T-helper 22 cell (primary cell): Measurements from ENCODE around the gene PDXP.
"Not testable (repeated sequence)": the region's sequence is repeated elsewhere in the genome, so short reads cannot be mapped to it uniquely, and the experiment has no call there.

Experiments used
- DNase-seq: peaks from one replicate; pipeline ENCODE4 v3.0.0-alpha.2; 2020; ENCODE audit warnings: low read depth

PDXP gene

DNA sequence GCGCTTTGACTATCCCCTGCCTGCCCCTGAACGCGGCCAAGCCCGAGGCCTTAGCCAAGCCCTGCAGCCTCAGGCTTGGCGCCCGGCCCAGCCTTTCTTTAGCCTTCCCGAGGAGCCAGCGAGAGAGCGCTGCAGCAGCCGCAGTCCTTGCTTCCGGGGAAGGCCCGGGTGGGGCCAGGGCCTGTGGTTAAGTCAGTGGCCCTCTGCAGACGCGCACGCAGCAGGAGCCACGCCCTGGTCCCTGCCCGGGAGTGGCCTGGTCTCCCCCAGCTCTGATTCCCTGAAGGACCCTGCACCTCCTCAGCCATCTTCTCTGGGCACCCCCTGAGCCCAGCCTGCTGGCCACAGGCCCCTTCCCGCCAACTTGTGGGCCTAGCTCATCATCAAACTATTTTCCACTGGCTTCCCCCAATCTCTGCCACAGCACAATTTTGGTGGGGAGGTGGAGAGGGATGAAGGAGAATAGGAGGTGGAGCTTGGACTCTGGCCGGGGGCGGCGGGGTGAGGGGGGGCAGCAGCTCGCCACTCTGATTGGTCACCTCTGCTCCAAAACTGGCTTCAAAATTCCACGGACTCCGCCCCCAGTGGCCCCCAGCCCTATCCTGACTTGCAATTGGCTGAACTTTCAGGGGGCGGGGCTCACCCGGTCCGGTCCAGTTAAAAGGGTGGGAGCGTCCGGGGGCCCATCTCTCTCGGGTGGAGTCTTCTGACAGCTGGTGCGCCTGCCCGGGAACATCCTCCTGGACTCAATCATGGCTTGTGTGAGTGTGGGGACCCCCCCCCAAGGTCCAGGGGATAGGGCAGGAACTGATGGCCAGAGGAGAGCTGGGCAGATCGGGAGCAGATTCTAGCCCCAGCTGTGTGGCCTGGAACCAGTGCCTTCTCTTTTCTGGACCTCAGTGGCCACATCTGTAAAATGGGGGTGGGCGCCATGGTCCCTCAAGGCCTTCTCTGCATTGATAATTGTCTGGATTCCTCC is 16.7 kb downstream of the PDXP start, which contains the start of gene LGALS1:
LGALS1 (plus strand) TSS at position 686 of the 979 bp plus-strand sequence; CDS start at position 753, 67 bp downstream.
- peak; percentile 50 for DNase-seq

DNA sequence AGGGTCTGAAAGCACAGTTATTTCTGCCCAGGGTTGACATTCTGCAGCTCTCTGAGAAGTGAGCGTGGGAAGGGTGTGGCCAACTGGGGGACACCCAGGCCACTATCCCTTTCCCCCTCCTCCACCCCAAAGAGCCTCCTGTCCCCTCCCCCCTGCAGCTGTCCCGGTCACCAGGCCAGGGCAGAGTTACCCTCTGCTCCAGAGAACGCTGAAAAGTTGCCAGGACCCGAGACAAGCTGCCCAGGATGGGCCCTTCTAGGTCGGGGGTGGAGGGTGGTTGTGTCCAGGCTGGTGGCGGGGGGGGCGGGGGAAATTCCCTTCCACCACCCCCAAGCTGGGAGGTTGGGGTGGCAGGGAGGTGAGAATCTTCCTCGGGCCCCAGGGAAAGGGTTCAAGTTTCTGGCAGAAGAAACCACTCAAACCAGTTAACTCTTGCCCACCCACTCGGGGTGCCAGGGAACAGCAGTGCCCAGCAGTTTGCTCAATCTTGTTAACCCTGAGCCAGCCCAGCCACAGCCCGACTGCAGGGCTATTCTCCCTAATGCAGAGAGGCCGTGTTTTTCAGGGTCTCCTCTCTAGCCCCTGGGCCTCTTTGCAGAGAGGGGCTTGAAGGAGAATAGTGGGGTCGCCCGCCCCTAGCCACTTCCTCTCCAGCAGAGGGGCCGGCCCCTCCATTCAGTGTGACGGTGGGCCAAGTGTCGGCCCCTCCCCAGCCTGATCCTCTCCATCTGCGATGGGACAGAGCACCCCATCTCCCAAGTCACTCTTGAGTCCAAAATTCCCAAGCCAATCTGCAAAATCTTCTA is 17.6 kb downstream of the PDXP start:
- no peak for DNase-seq

DNA sequence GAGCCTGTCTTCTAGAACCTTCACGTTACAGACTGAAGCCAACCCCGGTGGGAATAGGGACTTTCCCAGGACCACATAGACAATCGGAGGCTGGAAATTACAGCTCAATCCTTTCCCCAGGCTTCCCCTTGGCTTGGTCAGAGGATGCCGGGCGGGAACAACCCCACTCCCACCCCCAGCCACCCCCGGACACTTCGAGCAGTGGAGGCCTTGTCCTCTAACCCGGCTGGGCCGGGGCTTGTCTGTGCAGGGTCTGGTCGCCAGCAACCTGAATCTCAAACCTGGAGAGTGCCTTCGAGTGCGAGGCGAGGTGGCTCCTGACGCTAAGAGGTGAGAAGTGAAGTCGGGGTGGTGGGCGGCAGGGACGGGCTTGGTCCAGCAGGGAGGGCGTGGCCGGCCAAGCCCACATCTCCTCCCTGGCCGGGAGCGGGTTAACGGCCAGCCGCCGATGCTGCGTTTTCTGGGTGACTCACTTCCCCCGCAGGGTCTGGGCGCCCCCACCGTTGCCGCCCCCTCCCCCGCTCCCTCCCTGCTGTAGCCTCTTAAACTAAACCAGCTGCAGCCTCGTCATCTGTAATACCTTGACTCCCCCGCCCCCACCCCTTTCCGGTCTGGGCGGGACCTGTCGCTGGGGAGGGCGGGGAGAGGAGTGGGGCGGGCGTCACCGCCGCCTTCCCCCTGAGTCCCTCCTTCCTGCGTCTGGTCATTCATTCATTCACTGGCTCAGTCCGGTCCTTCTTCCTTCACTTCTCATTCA is 18.4 kb downstream of the PDXP start:
- peak; percentile 91 for DNase-seq

DNA sequence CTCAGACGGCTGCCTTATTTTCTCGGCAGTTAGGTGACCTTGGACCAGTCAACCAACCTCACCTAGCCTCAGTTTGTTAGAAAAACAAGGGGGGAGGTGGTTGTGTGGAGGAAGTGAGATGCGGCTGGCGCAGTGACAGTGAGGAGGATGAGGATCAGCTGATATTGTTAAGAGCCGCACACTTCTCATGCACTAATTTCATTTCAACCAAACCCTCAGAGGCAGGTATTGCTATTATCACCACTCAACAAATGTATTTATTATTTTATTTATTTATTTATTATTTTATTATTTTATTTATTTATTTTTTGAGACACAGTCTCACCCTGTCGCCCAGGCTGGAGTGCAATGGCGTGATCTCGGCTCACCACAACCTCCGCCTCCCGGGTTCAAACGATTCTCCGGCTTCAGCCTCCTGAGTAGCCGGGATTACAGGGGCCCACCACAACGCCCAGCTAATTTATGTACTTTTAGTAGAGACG is 19.0 kb downstream of the PDXP start:
- DNase-seq = no peak

- DNase-seq = no peak
Observed at GRCh38 chr22:37678372-37678771, 19.8 kb downstream of the PDXP start.

- no peak for DNase-seq
Observed at GRCh38 chr22:37679670-37680069, 21.1 kb downstream of the PDXP start.

- DNase-seq = no peak
Observed at GRCh38 chr22:37680191-37680851, 21.8 kb downstream of the PDXP start.

- DNase-seq = no peak
Observed at GRCh38 chr22:37681001-37681424, 22.5 kb downstream of the PDXP start.

GRCh38 chr22:37681556-37682049 is 23.1 kb downstream of the PDXP start:
- peak; percentile 43 for DNase-seq

DNA sequence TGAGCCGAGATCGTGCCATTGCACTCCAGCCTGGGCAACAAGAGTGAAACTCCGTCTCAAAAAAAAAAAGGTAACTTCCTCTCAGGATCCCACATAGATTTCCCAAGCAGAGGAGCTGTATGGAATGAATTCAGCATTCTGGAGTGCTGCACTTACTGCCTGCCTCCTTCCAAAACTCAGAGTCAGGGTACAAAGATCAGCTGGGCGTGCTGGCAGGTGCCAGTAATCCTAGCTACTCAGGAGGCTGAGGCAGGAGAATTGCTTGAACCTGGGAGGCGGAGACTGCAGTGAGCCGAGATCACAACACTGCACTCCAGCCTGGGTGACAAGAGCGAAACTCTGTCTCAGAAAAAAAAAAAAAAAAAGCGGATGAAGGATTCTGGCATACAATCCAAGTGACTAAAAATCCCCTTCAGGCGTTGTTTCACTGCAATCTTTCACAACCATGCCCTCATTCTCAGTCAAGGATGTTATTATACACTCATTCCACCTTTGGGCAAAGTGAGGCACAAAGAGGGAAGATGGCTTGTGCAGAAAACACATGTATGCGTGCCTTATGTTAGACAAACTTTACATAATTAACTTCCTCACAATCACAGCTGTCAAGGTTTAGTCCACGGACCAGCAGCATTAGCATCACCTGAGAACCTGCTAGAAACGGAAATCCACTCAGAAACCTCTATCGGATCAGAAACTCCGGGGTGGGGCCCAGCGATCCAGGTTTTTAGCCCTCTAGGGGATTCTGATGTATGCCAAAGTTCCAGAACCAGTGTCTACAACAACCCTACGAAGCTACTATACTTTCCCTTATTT is 26.5 kb downstream of the PDXP start:
- DNase-seq = no peak

DNA sequence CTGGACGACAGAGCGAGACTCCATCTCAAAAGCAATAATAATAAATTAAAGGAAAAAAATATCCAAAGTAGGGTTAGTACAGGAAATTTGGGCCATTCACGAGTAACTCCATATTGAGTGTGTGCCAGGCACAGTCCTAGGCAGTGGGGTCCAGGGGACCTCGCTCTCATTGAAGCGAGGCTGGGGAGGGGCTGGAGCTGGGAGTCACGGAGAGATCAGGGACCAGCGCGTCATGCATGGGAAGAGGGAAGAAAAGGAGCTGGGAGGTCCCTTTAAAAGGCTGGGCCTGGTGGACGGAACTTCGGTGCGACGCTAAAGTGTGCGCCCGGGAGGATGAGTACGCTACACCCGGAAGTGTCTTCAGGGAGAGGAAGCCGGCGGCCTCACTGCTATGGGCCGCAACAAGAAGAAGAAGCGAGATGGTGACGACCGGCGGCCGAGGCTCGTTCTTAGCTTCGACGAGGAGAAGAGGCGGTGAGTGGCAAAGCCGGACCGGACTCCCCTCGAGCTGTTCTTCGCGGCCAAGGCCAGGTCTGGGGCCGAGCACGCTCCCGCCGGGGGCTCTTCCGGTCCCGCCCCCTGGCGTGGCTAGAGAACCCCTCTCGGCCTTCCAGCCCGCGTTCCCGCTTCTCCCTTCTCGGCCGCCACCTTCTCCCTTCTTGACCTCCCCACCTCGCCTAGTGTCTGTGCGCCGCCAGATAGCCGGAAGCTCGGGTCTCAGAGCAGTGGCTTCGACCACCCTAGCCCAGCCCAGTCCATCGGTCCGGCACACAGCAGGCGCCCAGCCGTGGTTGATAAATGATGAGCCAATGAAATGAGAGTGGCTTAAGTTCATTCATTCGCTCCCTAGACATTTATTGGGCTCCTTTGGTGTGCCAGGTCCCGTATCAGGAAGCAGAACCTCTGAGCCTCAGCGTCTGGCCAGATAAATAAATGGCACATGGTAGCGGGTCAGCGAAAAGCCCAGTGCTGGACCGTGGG is 27.8 kb downstream of the PDXP start, which contains the start of gene NOL12:
NOL12 (plus strand) TSS at position 342 of the 981 bp plus-strand sequence; CDS start at position 392, 50 bp downstream.
- DNase-seq = peak; percentile 55

DNA sequence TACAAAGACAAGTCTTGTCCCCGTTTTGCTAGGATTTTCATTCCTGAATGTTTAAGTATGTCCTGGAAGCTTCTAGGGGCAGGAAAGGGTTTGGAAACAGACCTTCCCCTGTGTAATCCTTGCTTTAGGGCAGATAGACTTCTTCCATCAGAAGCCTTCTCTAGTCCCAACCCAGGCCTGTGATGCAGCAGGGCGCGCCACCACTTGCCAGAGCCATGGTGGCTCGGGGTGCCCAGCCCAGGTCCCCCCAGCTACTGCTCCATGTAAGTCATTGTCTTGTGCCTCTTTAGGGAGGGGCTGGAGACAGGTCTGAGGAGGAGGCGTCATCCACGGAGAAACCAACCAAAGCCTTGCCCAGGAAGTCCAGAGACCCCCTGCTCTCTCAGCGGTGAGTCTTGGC is 31.9 kb downstream of the PDXP start:
- DNase-seq = no peak

DNA sequence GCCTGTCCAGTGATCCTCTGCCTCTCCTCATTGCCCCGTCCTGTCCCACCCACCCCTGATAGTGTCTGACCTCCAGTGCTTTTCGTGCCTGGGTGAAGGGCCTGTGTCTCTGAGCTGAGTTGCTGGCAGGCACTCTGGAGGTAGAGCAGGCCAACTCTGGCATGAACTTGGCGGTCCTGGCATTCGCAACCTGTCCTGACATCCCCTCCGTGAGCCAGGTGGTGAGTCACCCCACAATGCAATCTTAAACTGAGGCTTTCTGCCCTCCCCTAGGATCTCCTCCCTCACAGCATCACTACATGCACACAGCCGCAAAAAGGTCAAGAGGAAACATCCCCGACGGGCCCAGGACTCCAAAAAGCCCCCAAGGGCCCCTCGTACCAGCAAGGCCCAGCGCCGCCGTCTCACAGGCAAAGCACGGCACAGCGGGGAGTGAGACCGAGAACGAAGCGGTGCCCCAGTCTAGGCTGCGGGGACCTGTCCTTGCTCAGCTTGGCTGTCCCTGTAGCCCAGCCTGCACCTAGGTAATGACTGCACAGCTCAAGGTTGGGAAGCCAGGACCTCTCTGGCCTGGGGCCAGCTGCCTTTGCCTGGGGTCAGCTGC is 32.5 kb downstream of the PDXP start:
- DNase-seq = no peak

DNA sequence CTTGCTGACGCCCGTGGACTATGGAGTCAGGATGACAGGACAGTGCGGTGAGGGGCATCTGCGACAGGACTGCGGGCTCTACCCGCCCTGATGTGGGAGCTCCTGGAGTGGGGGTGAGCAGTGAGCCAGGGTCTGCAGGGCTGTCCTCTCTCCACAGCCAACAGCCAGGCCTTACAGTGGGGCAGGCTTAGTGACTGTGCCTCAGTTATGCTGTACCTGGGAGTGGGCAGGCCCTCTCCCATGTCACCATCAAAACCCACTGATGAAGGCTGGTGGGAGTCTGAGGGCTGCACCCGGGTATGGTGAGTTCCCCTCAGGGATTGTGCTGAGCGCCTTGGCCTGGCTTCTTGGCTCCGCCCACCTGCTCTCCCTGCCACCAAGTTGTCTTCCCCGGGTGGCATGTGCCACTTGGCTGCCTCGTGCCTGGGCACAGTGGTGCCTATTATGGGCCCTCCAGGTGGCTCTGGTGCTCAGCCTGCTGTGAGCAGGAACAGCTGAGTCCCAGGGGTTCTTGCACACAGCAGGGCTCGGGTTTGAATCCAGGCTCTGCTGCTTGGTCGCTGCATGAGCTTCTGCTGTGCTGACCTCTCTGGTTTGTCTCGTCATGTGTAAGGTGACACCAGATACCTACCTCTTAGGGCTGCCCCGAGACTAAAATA is 34.2 kb downstream of the PDXP start:
- DNase-seq = no peak

DNA sequence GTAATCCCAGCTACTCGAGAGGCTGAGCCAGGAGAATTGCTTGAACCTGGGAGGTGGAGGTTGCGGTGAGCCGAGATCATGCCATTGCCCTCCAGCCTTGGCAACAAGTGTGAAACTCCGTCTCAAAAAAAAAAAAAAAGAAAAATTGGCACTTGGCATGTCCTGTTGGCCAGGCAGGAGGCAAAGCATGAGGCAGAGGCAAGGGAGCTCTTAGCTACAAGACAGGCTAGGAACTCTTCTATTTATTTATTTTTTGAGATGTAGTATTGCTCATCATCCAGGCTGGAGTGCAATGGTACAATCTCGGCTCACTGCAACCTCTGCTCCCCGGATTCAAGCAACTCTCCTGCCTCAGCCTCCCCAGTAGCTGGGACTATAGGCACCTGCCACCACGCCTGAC is 35.6 kb downstream of the PDXP start:
- DNase-seq = not testable (repeated sequence)

DNA sequence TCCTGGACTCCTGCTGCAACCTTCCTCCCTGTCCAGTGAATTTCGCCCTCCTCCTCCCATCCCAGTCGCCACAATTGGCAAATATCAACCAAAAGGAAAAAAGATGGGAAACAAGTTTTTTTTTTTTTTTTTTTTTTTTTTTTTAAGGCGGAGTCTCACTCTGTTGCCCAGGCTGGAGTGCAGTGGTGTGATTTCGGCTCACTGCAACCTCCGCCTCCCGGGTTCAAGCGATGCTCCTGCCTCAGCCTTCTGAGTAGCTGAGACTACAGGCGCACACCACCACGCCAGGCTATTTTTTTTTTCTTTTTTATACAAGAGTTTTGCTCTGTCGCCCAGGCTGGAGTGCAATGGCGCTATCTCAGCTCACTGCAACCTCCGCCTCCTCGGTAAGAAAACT is 37.7 kb downstream of the PDXP start:
- not testable (repeated sequence) for DNase-seq

GRCh38 chr22:37696657-37697537 is 38.4 kb downstream of the PDXP start, which contains the start of gene TRIOBP:
TRIOBP (plus strand) TSS chr22:37697048; CDS start chr22:37701366, 4,318 bp downstream.
- peak; percentile 76 for DNase-seq
